Measurements from ENCODE around the gene FBXL17.

Gene FBXL17

GRCh38 chr5:108222011-108222410 lies 159.9 kb downstream of the FBXL17 start:
- TF ChIP-seq CTCF (IDR thresholded peaks at IDR 0.05; ENCODE audit: low read depth, low read length), result no peak
- TF ChIP-seq EZH2phosphoT487 (IDR thresholded peaks at IDR 0.05; ENCODE audit: low read depth), result no peak
- Histone ChIP-seq H3K79me2 (ENCODE audit: low read length) (no peaks in the 10 kb centered on the region), H3K36me3 (replicated peaks; ENCODE audit: low read depth, low read length) (no peaks in the 10 kb centered on the region), H3K9me3 (ENCODE audit: insufficient read depth, low read length) (no peaks in the 10 kb centered on the region), H2AFZ (ENCODE audit: low read depth, low read length) (no peak overlapping the region), H3K9ac (ENCODE audit: low read length) (no peak overlapping the region), H4K20me1 (ENCODE audit: insufficient read depth, low read length) (no peaks in the 10 kb centered on the region), H3K27ac (ENCODE audit: low read length) (no peak overlapping the region), H3K4me1 (ENCODE audit: low read length) (no peaks in the 10 kb centered on the region), H3K27me3 (ENCODE audit: low read depth, low read length) (no peaks in the 10 kb centered on the region), H3K4me2 (ENCODE audit: low read length) (no peak overlapping the region), H3K4me3 (ENCODE audit: low read length) (no peak overlapping the region)

GRCh38 chr5:108220834-108221233 lies 161.1 kb downstream of the FBXL17 start:
- no peak overlapping the region for H3K4me2 ChIP-seq (ENCODE audit: low read length)
- H3K9ac ChIP-seq (ENCODE audit: low read length), result no peak overlapping the region
- H3K4me3 ChIP-seq (ENCODE audit: low read length), result no peak overlapping the region
- no peaks in the 10 kb centered on the region for H4K20me1 ChIP-seq (ENCODE audit: insufficient read depth, low read length)
- H3K36me3 ChIP-seq (replicated peaks; ENCODE audit: low read depth, low read length), result no peaks in the 10 kb centered on the region
- H3K27ac ChIP-seq (ENCODE audit: low read length), result no peak overlapping the region
- no peaks in the 10 kb centered on the region for H3K9me3 ChIP-seq (ENCODE audit: insufficient read depth, low read length)
- no peak overlapping the region for H2AFZ ChIP-seq (ENCODE audit: low read depth, low read length)
- no peaks in the 10 kb centered on the region for H3K79me2 ChIP-seq (ENCODE audit: low read length)
- TF ChIP-seq EZH2phosphoT487 (IDR thresholded peaks at IDR 0.05; ENCODE audit: low read depth) (no peak), CTCF (IDR thresholded peaks at IDR 0.05; ENCODE audit: low read depth, low read length) (no peak)
- no peaks in the 10 kb centered on the region for H3K4me1 ChIP-seq (ENCODE audit: low read length)
- H3K27me3 ChIP-seq (ENCODE audit: low read depth, low read length), result no peaks in the 10 kb centered on the region

GRCh38 chr5:108216890-108217289 lies 165.0 kb downstream of the FBXL17 start:
- H3K9ac ChIP-seq (ENCODE audit: low read length), result no peak overlapping the region
- no peaks in the 10 kb centered on the region for H3K9me3 ChIP-seq (ENCODE audit: insufficient read depth, low read length)
- H3K36me3 ChIP-seq (replicated peaks; ENCODE audit: low read depth, low read length), result no peaks in the 10 kb centered on the region
- no peaks in the 10 kb centered on the region for H3K79me2 ChIP-seq (ENCODE audit: low read length)
- no peaks in the 10 kb centered on the region for H3K27me3 ChIP-seq (ENCODE audit: low read depth, low read length)
- H2AFZ ChIP-seq (ENCODE audit: low read depth, low read length), result no peak overlapping the region
- no peaks in the 10 kb centered on the region for H3K4me1 ChIP-seq (ENCODE audit: low read length)
- H3K4me3 ChIP-seq (ENCODE audit: low read length), result no peak overlapping the region
- no peak overlapping the region for H3K4me2 ChIP-seq (ENCODE audit: low read length)
- no peak overlapping the region for H3K27ac ChIP-seq (ENCODE audit: low read length)
- H4K20me1 ChIP-seq (ENCODE audit: insufficient read depth, low read length), result no peaks in the 10 kb centered on the region
- TF ChIP-seq CTCF (IDR thresholded peaks at IDR 0.05; ENCODE audit: low read depth, low read length) (no peak), EZH2phosphoT487 (IDR thresholded peaks at IDR 0.05; ENCODE audit: low read depth) (no peak)

- Histone ChIP-seq H3K27me3 (ENCODE audit: low read depth, low read length) (no peaks in the 10 kb centered on the region), H2AFZ (ENCODE audit: low read depth, low read length) (no peak overlapping the region), H3K4me2 (ENCODE audit: low read length) (no peak overlapping the region), H3K79me2 (ENCODE audit: low read length) (no peaks in the 10 kb centered on the region), H3K4me1 (ENCODE audit: low read length) (no peaks in the 10 kb centered on the region), H3K36me3 (replicated peaks; ENCODE audit: low read depth, low read length) (no peaks in the 10 kb centered on the region), H3K9me3 (ENCODE audit: insufficient read depth, low read length) (no peaks in the 10 kb centered on the region), H3K4me3 (ENCODE audit: low read length) (no peak overlapping the region), H4K20me1 (ENCODE audit: insufficient read depth, low read length) (no peaks in the 10 kb centered on the region), H3K27ac (ENCODE audit: low read length) (no peak overlapping the region), H3K9ac (ENCODE audit: low read length) (no peak overlapping the region)
- TF ChIP-seq EZH2phosphoT487 (IDR thresholded peaks at IDR 0.05; ENCODE audit: low read depth), result no peak
- TF ChIP-seq CTCF (IDR thresholded peaks at IDR 0.05; ENCODE audit: low read depth, low read length), result no peak
These were observed 167.0 kb downstream of the FBXL17 start for GRCh38 chr5:108214857-108215256.

Data from OCI-LY3 (cell line).